IMR-90 (cell line): ENCODE results near the gene RP2. TPM values are rescaled to one million over a fixed set of nuclear protein-coding genes. Genes with fewer than 3 reads are reported as not detected.
A peak's percentile ranks its signal among the peaks of the same experiment; 100 is the strongest.

Experiments used
- ATAC-seq: fragments of 200-7000 bp; cut with Tn5 transposase; 2 replicates; pipeline ENCODE4 v1.9.1; 2020; ENCODE audit warnings: low read depth, mild to moderate bottlenecking, moderate library complexity
- BruUV-seq: library from RNA; stranded (reverse); fragments of 400-500 nt; replicated peaks from 2 replicates; lab custom pipeline; 2021; lab: Mats Ljungman, UMichigan
- CTCF ChIA-PET: fragments of 300-600 bp; formaldehyde crosslinking; extraction: SDS; loops from one replicate; lab custom pipeline; 2021; ENCODE audit warnings: antibody characterized with exemption; lab: Yijun Ruan, JAX
- POLR2A ChIA-PET: fragments of 300-600 bp; sonication (Branson Sonifier 250); formaldehyde crosslinking; loops from one replicate; lab custom pipeline; 2022; ENCODE audit warnings: antibody characterized with exemption; ENCODE audit not compliant: unreplicated experiment; lab: Charles Lee
- DNase-seq: peaks from one replicate; pipeline ENCODE4 v3.0.0; 2013
- H2AFZ ChIP-seq: replicated peaks from 2 replicates; pipeline ENCODE3; 2013; ENCODE audit warnings: low read length, mild to moderate bottlenecking; ENCODE audit not compliant: poor library complexity
- H2AK5ac ChIP-seq: 2 replicates; pipeline ENCODE4 v1.6.1; 2013; ENCODE audit warnings: low read depth, low read length, inconsistent platforms
- H2AK9ac ChIP-seq: replicated peaks from 2 replicates; pipeline ENCODE3; 2013; ENCODE audit warnings: mild to moderate bottlenecking, low read depth, low read length, moderate library complexity; ENCODE audit not compliant: poor library complexity
- H2BK120ac ChIP-seq: 2 replicates; pipeline ENCODE4 v1.6.1; 2013; ENCODE audit warnings: low read depth, low read length, inconsistent platforms
- H2BK15ac ChIP-seq: 3 replicates; pipeline ENCODE4 v1.6.1; 2013; ENCODE audit warnings: low read depth, low read length, inconsistent platforms
- H2BK20ac ChIP-seq: 2 replicates; pipeline ENCODE4 v1.6.1; 2013; ENCODE audit warnings: low read depth, mild to moderate bottlenecking, inconsistent platforms, low read length, moderate library complexity
- H2BK5ac ChIP-seq: 2 replicates; pipeline ENCODE4 v1.6.1; 2013; ENCODE audit warnings: mild to moderate bottlenecking, low read depth, low read length, inconsistent platforms; ENCODE audit not compliant: poor library complexity, severe bottlenecking
- H3K14ac ChIP-seq: replicated peaks from 2 replicates; pipeline ENCODE4 v1.6.1; 2013; ENCODE audit warnings: low read depth, low read length, inconsistent platforms
- H3K18ac ChIP-seq: 2 replicates; pipeline ENCODE4 v1.6.1; 2013; ENCODE audit warnings: low read depth, low read length, control low read depth
- H3K23ac ChIP-seq: 2 replicates; pipeline ENCODE4 v1.6.1; 2013; ENCODE audit warnings: low read depth, low read length, inconsistent platforms
- H3K27ac ChIP-seq: 2 replicates; pipeline ENCODE4 v1.5.1; 2013; ENCODE audit warnings: mild to moderate bottlenecking, control low read depth, low read length; ENCODE audit not compliant: insufficient read depth
- H3K27me3 ChIP-seq: 2 replicates; pipeline ENCODE4 v1.6.1; 2013; ENCODE audit warnings: low read length; ENCODE audit not compliant: control insufficient read depth, insufficient read depth
- H3K36me3 ChIP-seq: 2 replicates; pipeline ENCODE4 v1.6.1; 2013; ENCODE audit warnings: low read length, mixed read lengths; ENCODE audit not compliant: control insufficient read depth, insufficient read depth
- H3K4ac ChIP-seq: 2 replicates; pipeline ENCODE4 v1.6.1; 2013; ENCODE audit warnings: low read depth, low read length, inconsistent platforms
- H3K4me1 ChIP-seq: 2 replicates; pipeline ENCODE4 v1.6.1; 2013; ENCODE audit warnings: low read length, mixed read lengths; ENCODE audit not compliant: control insufficient read depth, insufficient read depth
- H3K4me2 ChIP-seq: 2 replicates; pipeline ENCODE4 v1.6.1; 2013; ENCODE audit warnings: low read depth, mild to moderate bottlenecking, control low read depth, low read length, moderate library complexity
- H3K4me3 ChIP-seq: 2 replicates; pipeline ENCODE4 v1.5.1; 2013; ENCODE audit warnings: low read depth, mild to moderate bottlenecking, control low read depth, low read length, moderate library complexity; ENCODE audit not compliant: insufficient read depth
- H3K56ac ChIP-seq: 2 replicates; pipeline ENCODE4 v1.6.1; 2013; ENCODE audit warnings: low read length, inconsistent platforms; ENCODE audit not compliant: insufficient read depth; ENCODE audit errors: extremely low read depth
- H3K79me1 ChIP-seq, 2 experiments: 2 replicates each; pipeline ENCODE4 v1.6.1; 2013; ENCODE audit warnings: low read length in 2 of 2, inconsistent platforms in 1 of 2, low read depth in 1 of 2
- H3K9ac ChIP-seq: 2 replicates; pipeline ENCODE4 v1.6.1; 2013; ENCODE audit warnings: low read depth, low read length, control low read depth
- H3K9me1 ChIP-seq: 2 replicates; pipeline ENCODE4 v1.6.1; 2013; ENCODE audit warnings: low read length, inconsistent platforms; ENCODE audit not compliant: insufficient read depth
- H3K9me3 ChIP-seq: 2 replicates; pipeline ENCODE4 v1.6.1; 2013; ENCODE audit warnings: low read length; ENCODE audit not compliant: control insufficient read depth, insufficient read depth
- H4K20me1 ChIP-seq: 2 replicates; pipeline ENCODE4 v1.6.1; 2013; ENCODE audit warnings: low read length, inconsistent platforms; ENCODE audit not compliant: insufficient read depth
- H4K5ac ChIP-seq: 2 replicates; pipeline ENCODE4 v1.6.1; 2013; ENCODE audit warnings: mild to moderate bottlenecking, low read depth, low read length, control low read depth
- H4K8ac ChIP-seq, 2 experiments: 2 replicates each; pipeline ENCODE4 v1.6.1; 2013; ENCODE audit warnings: low read depth in 2 of 2, low read length in 2 of 2, control low read depth in 1 of 2, inconsistent platforms in 1 of 2
- H4K91ac ChIP-seq: 2 replicates; pipeline ENCODE4 v1.6.1; 2013; ENCODE audit warnings: low read depth, low read length, inconsistent platforms; ENCODE audit not compliant: insufficient read depth
- CEBPB ChIP-seq: IDR thresholded peaks from 2 replicates; pipeline ENCODE4 v1.6.1; 2012; ENCODE audit warnings: low read depth, low read length, improper control_type of control experiment
- FOS ChIP-seq: fragments of 150-350 bp; IDR thresholded peaks from 2 replicates; pipeline ENCODE4 v1.6.1; 2016; ENCODE audit warnings: low read depth, low read length
- USF2 ChIP-seq: fragments of 150-350 bp; IDR thresholded peaks from 2 replicates; pipeline ENCODE4 v1.6.1; 2017; ENCODE audit warnings: mild to moderate bottlenecking, antibody characterized with exemption, low read length, low read depth
- whole genome bisulfite sequencing, 2 experiments: methylation state at CpG; one replicate each; pipeline versions ENCODE4 v1.1.5 to v1.1.7; 2013; ENCODE audit warnings: missing lambda C conversion rate in 2 of 2; ENCODE audit not compliant: insufficient read length in 1 of 2; ENCODE audit errors: extremely low coverage in 2 of 2; 5-methylcytosine and 5-hydroxymethylcytosine counted together
- dilution Hi-C: fragments of 300-500 bp; cut with HindIII; formaldehyde crosslinking; loops from one replicate; pipeline ENCODE4 v1.14.3; 2018; ENCODE audit warnings: low sequenced_read_pairs; ENCODE audit not compliant: unreplicated experiment
- in situ Hi-C: fragments of 300-500 bp; cut with MboI; formaldehyde crosslinking; loops from 3 replicates; pipeline ENCODE4 v1.14.3; 2019; ENCODE audit warnings: low sequenced_read_pairs, inconsistent platforms, mixed read lengths
- intact Hi-C: fragments of 100-400 bp; cut with micrococcal nuclease; formaldehyde crosslinking; loops from 2 replicates; pipeline ENCODE4 v1.10.0; 2022
- polyA plus RNA-seq, 3 experiments: library from polyadenylated mRNA; depleted of rRNA; stranded (reverse); fragments of >200 nt; gene quantifications; 2 replicates each; pipeline ENCODE4 v1.2.3, GENCODE V29; 2012; ENCODE audit warnings: low replicate concordance in 1 of 3
- total RNA-seq: library from RNA; depleted of rRNA; stranded (reverse); fragments of >200 nt; gene quantifications from 2 replicates; pipeline ENCODE4 v1.2.3, GENCODE V29; 2012

Gene RP2
- total and polyA plus RNA-seq, 2 of the 4 experiments (the other 2 are of a cell fraction), result 6.8 to 17.0 TPM

GRCh38 chrX:46793386-46794143 is 43.3 kb upstream of the RP2 start:
- Histone ChIP-seq H2AFZ (no peak overlapping the region), H3K27me3 (no peaks in the 10 kb centered on the region), H2AK5ac (no peak overlapping the region), H3K9ac (no peak overlapping the region), H3K4me3 (no peak overlapping the region), H3K23ac (no peak overlapping the region), H4K20me1 (no peaks in the 10 kb centered on the region; the same call in 1 of the 2 replicates), H3K56ac (no peak overlapping the region), H2BK5ac (peak overlapping the region; percentile 85), H3K27ac (no peak overlapping the region), H3K36me3 (no peaks in the 10 kb centered on the region), H2BK15ac (peak overlapping the region; percentile 65; the same call in 2 of the 3 replicates), H3K14ac (peak overlapping the region; percentile 30; the same call in 1 of the 2 replicates), H3K4me1 (peaks cover 7% of the 10 kb centered on the region), H2BK20ac (peak overlapping the region; percentile 57), H3K79me1 (no peaks in the 10 kb centered on the region), H3K9me3 (no peaks in the 10 kb centered on the region), H4K8ac (peak overlapping the region in 1 of 2 experiments; percentile 50; a peak in 1 of 4 replicates), H3K4ac (peak overlapping the region; percentile 15; the same call in 1 of the 2 replicates), H3K9me1 (peaks cover 3% of the 10 kb centered on the region; the same call in 1 of the 2 replicates), H2BK120ac (peak overlapping the region; percentile 74), H4K91ac (no peak overlapping the region), H3K4me2 (no peak overlapping the region), H2AK9ac (no peak overlapping the region), H3K18ac (peak overlapping the region; percentile 35; the same call in 1 of the 2 replicates), H4K5ac (peak overlapping the region; percentile 36; the same call in 1 of the 2 replicates)
- in situ Hi-C loops, result no loop called here
- dilution Hi-C loops, result no loop called here
- DNase-seq, result no peak
- intact Hi-C loops, result no loop called here
- ChIA-PET CTCF (no interaction called here), POLR2A (no interaction called here)
- BruUV-seq, result no TSS peak
- ATAC-seq, result no peak
- TF ChIP-seq USF2 (no peak), CEBPB (peak; percentile 50), FOS (no peak)
- no CpG with 5 or more reads among the region's 6 CpGs for WGBS, 2 experiments
